Kidney (tissue), 14 donors: ENCODE data around the gene NTMT1. TPM values are rescaled to one million over a fixed set of nuclear protein-coding genes. Genes with fewer than 3 reads are reported as not detected.
"Not testable (repeated sequence)": the region's sequence is repeated elsewhere in the genome, so short reads cannot be mapped to it uniquely, and the experiment has no call there.

Experiments used
- DNase-seq, 5 donors: peaks; one replicate each; pipeline ENCODE4 v3.0.0-alpha.2; 2013 to 2020
- FAIRE-seq: peaks from 2 replicates; lab custom pipeline; 2012; peaks lifted over from hg19 to GRCh38; lab: Jason Lieb, UNC
- H3K27ac ChIP-seq, 2 donors: one replicate each; pipeline ENCODE4 v1.7.0; 2013; ENCODE audit warnings: low read depth in 2 of 2, low read length in 2 of 2, inconsistent platforms in 1 of 2
- H3K27me3 ChIP-seq: one replicate; pipeline ENCODE4 v1.7.1; 2013; ENCODE audit warnings: low read length, inconsistent platforms; ENCODE audit not compliant: control insufficient read depth, insufficient read depth
- H3K36me3 ChIP-seq, 3 donors: one replicate each; pipeline versions ENCODE4 v1.7.0 to v1.7.1; 2013; ENCODE audit warnings: low read length in 3 of 3, control low read depth in 1 of 3, inconsistent platforms in 1 of 3; ENCODE audit not compliant: insufficient read depth in 3 of 3, control insufficient read depth in 2 of 3
- H3K4me1 ChIP-seq, 3 donors: one replicate each; pipeline versions ENCODE4 v1.7.0 to v1.7.1; 2013; ENCODE audit warnings: low read length in 3 of 3, inconsistent platforms in 1 of 3, low read depth in 1 of 3; ENCODE audit not compliant: control insufficient read depth in 2 of 3, insufficient read depth in 2 of 3
- H3K4me3 ChIP-seq, 3 donors: one replicate each; pipeline versions ENCODE4 v1.7.0 to v1.8.1; 2013; ENCODE audit warnings: low read length in 3 of 3, control low read depth in 1 of 3, inconsistent platforms in 1 of 3
- H3K9ac ChIP-seq, 3 donors: one replicate each; pipeline versions ENCODE4 v1.7.0 to v1.7.1; 2013; ENCODE audit warnings: low read length in 3 of 3, control low read depth in 1 of 3, inconsistent platforms in 1 of 3
- H3K9me3 ChIP-seq, 3 donors: one replicate each; pipeline versions ENCODE4 v1.7.0 to v1.7.1; 2013; ENCODE audit warnings: low read length in 3 of 3, control low read depth in 1 of 3, inconsistent platforms in 1 of 3; ENCODE audit not compliant: control insufficient read depth in 2 of 3, insufficient read depth in 1 of 3
- intact Hi-C: fragments of 100-400 bp; cut with DNase I; formaldehyde crosslinking; loops from one replicate; pipeline ENCODE4 v1.11.1; 2022
- polyA plus RNA-seq: library from polyadenylated mRNA; stranded (reverse); fragments of 350-450 nt; fragmentation: Illumina TruSeq; extraction: RNeasy Lipid Tissue Mini Kit (QIAGEN cat#74804); gene quantifications from one replicate; pipeline ENCODE4 v1.2.3, GENCODE V29; 2014; ENCODE audit warnings: low read depth, low replicate concordance; ENCODE audit not compliant: insufficient read depth
- total RNA-seq: library from RNA; stranded (reverse); fragmentation: NEBNext Ultra II Directional; extraction: Animal tissue kit (Norgen Biotek cat#: 25700); gene quantifications from one replicate; pipeline ENCODE4 v1.2.1, GENCODE V29; 2021
- TF ChIP-seq, protein P1 (sequence below): IDR thresholded peaks from 3 replicates; pipeline ENCODE4 v1.5.1; 2012; ENCODE audit warnings: mild to moderate bottlenecking, moderate library complexity, borderline replicate concordance; ENCODE audit not compliant: insufficient read depth; ENCODE audit errors: extremely low read depth
- donor health status: control.
- donor health status: control.
- donor health status: control.
- donor health status: control.
- donor health status: control.
- donor health status: DM: yes; HTN: yes; CAD: no.
- donor health status: Normal renal cell carcinoma (clear cell type).

The NTMT1 gene
- total and polyA plus RNA-seq, 2 donors from 2014 or later = 32.6 to 61.2 TPM

DNA sequence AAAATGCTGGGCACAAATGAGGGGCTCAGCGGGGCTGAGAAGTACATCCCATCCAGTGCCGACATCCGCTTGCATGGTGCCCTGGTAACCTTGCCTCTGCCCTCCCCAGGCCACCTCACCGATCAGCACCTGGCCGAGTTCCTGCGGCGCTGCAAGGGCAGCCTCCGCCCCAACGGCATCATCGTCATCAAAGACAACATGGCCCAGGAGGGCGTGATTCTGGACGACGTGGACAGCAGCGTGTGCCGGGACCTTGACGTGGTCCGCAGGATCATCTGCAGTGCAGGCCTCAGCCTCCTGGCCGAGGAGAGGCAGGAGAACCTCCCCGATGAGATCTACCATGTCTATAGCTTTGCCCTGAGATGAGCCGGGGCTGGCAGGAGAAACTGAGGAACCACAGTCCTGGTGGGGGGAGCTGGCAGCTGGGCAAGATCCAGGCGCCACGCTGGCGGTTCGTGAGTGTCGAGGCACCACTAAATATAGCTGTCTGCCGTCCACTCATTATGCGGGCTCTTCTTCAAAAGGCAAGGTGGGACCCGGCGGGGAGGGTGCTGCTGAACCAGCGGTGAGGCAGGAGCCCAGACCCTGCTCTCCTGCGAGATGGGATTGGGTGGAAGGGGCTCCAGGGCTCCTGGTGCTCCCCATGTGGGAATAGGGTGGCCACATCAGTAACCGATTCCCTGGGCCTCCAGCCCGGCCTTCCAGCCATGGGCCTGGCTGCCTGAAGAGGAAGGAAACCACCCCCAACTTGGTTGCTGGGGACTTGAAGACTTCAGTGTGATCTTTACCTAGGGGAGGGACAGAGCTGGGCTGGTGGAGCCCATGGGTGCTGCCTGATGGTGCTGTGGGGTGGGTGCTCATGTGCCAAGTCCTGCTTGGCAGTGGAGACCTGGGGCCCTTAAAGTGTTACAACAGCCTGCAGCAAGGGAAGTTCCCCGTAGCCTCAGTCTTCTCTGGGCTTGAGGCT is 9.4 kb downstream of the NTMT1 start:
- DNase-seq = no peak
- FAIRE-seq = no peak
- TF ChIP-seq, protein P1, sequence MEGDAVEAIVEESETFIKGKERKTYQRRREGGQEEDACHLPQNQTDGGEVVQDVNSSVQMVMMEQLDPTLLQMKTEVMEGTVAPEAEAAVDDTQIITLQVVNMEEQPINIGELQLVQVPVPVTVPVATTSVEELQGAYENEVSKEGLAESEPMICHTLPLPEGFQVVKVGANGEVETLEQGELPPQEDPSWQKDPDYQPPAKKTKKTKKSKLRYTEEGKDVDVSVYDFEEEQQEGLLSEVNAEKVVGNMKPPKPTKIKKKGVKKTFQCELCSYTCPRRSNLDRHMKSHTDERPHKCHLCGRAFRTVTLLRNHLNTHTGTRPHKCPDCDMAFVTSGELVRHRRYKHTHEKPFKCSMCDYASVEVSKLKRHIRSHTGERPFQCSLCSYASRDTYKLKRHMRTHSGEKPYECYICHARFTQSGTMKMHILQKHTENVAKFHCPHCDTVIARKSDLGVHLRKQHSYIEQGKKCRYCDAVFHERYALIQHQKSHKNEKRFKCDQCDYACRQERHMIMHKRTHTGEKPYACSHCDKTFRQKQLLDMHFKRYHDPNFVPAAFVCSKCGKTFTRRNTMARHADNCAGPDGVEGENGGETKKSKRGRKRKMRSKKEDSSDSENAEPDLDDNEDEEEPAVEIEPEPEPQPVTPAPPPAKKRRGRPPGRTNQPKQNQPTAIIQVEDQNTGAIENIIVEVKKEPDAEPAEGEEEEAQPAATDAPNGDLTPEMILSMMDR = no peak
- Histone ChIP-seq H3K4me3 (no peak overlapping the region), H3K9ac (no peak overlapping the region), H3K9me3 (no peaks in the 10 kb centered on the region), H3K4me1 (peaks cover 0 to 24% (median 5%) of the 10 kb centered on the region in 3 donors), H3K36me3 (peaks cover 0 to 49% (median 37%) of the 10 kb centered on the region in 3 donors), H3K27me3 (no peaks in the 10 kb centered on the region), H3K27ac (no peak overlapping the region)
- intact Hi-C loops = no loop called here

DNA sequence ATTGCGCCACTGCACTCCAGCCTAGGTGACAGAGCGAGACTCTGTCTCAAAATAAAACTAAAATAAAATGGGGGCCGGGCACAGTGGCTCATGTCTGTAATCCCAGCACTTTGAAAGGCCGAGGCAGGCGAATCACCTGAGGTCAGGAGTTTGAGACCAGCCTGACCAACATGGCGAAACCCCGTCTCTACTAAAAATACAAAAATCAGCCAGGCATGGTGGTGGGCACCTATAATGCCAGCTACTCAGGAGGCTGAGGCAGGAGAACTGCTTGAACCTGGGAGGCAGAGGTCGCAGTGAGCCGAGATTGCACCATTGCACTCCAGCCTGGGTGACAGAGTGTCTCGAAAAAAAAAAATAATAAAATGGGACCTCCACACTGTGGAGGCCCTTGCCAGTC is 10.4 kb downstream of the NTMT1 start:
- intact Hi-C loops, H3K27me3 ChIP-seq, FAIRE-seq, DNase-seq, H3K27ac ChIP-seq, H3K9ac ChIP-seq, H3K4me3 ChIP-seq, H3K9me3 ChIP-seq: not testable (repeated sequence)
- Histone ChIP-seq H3K36me3 (peaks cover 0 to 49% (median 37%) of the 10 kb centered on the region in 3 donors), H3K4me1 (peaks cover 0 to 27% (median 8%) of the 10 kb centered on the region in 3 donors)

DNA sequence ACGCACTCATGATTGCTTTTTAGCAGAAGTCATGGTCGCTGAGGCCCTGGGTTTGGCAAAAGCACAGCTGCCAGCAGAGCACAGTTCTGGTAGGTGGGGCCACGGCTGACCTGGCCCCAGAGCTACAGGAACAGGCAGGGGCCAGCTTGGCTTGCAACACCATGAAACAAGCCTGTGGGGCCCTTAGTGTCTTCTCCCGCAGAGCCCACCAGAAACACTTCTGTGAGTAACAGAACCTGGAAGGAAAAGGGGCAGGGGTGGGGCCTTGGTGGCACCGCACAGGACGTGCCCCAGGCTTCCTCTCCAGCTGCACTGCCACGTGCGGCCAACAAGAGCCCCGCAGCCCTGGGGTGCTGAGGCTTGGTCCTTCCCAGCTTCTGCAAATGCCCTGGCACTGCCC is 11.1 kb downstream of the NTMT1 start:
- H3K27me3 ChIP-seq = no peaks in the 10 kb centered on the region
- peaks cover 0 to 49% (median 35%) of the 10 kb centered on the region in 3 donors for H3K36me3 ChIP-seq
- TF ChIP-seq, protein P1 = no peak
- no peak overlapping the region for H3K27ac ChIP-seq
- H3K9me3 ChIP-seq = no peaks in the 10 kb centered on the region
- no peak overlapping the region for H3K4me3 ChIP-seq
- no peak for DNase-seq
- no peak overlapping the region for H3K9ac ChIP-seq
- peaks cover 0 to 25% (median 8%) of the 10 kb centered on the region in 3 donors for H3K4me1 ChIP-seq
- no peak for FAIRE-seq
- intact Hi-C loops = no loop called here

DNA sequence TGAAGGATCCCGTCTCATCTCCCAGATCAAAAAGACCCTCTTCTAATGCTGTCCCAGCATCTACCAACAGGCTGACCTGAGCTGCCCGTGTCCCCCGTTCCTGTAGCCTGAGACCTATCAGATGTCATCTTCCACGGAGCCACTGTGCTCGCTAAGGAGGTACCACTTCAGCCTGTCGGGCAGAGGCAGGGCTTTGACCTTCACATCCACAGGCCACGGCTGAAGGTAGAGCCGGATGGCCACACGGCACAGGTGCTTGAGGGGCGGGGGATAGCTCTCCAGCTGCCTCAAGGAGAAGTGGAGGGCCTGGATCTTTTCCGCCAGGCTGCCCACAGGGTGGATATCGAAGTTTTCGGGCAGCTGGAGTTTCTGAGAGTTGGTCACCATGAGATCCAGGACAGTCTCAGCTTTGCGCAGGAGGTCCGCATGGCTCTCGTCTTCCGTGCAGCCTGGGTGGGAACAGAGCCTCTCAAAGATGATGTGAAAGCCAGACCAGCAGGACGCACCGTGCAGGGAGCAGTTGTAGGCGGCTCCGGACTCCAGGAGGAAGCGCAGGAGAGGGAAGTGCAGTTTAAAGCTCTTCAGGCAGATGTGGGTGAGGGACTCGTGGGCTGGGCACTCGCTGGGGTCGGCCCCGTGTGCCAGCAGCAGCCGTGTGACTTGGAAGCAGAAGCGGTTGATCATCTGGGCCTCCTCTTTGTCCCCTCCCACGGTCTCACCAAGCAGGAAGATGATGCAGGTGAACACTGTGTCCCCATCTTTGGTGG is 11.9 kb downstream of the NTMT1 start:
- H3K9me3 ChIP-seq = no peaks in the 10 kb centered on the region
- no peak overlapping the region for H3K9ac ChIP-seq
- H3K4me1 ChIP-seq = peaks cover 0 to 28% (median 8%) of the 10 kb centered on the region in 3 donors
- peaks cover 0 to 46% (median 32%) of the 10 kb centered on the region in 3 donors for H3K36me3 ChIP-seq
- DNase-seq (no peak), FAIRE-seq (no peak)
- TF ChIP-seq, protein P1 = no peak
- intact Hi-C loops = no loop called here
- no peak overlapping the region for H3K27ac ChIP-seq
- H3K4me3 ChIP-seq = no peak overlapping the region
- H3K27me3 ChIP-seq = no peaks in the 10 kb centered on the region
